HFF-Myc (cell line): ENCODE measurements around the gene FBXO4.
"Not testable (repeated sequence)": the region's sequence is repeated elsewhere in the genome, so short reads cannot be mapped to it uniquely, and the experiment has no call there.

Experiments
- DNase-seq: peaks from one replicate; pipeline ENCODE4 v3.0.0-alpha.2; 2011; ENCODE audit warnings: low read depth; ENCODE audit errors: extremely low read depth
- H3K4me3 ChIP-seq: replicated peaks from 2 replicates; pipeline ENCODE4 v1.5.1; 2011; ENCODE audit warnings: low read depth, mild to moderate bottlenecking, control low read depth, low read length
- CTCF ChIP-seq: IDR thresholded peaks from 2 replicates; pipeline ENCODE4 v1.5.1; 2012; ENCODE audit warnings: mild to moderate bottlenecking, low read depth, low read length, control low read depth; ENCODE audit errors: missing control alignments

The FBXO4 gene

GRCh38 chr5:41973887-41974286, 48.8 kb downstream of the FBXO4 start:
- DNase-seq, result no peak
- no peak overlapping the region for H3K4me3 ChIP-seq
- no peak for TF ChIP-seq CTCF

GRCh38 chr5:41978676-41979075, 53.6 kb downstream of the FBXO4 start:
- no peak for TF ChIP-seq CTCF
- no peak overlapping the region for H3K4me3 ChIP-seq
- DNase-seq, result no peak

GRCh38 chr5:41980396-41980795, 55.3 kb downstream of the FBXO4 start:
- no peak for TF ChIP-seq CTCF
- no peak for DNase-seq

GRCh38 chr5:41980870-41981269, 55.8 kb downstream of the FBXO4 start:
- no peak overlapping the region for H3K4me3 ChIP-seq
- TF ChIP-seq CTCF, result no peak
- no peak for DNase-seq

More at GRCh38 chr5:41980396-41980795, 55.3 kb downstream of the FBXO4 start:
- no peak overlapping the region for H3K4me3 ChIP-seq

- not testable (repeated sequence) for H3K4me3 ChIP-seq, DNase-seq
Observed at GRCh38 chr5:41982858-41983257, 57.8 kb downstream of the FBXO4 start.

- no peak overlapping the region for H3K4me3 ChIP-seq
- no peak for DNase-seq
- no peak for TF ChIP-seq CTCF
Observed at GRCh38 chr5:41983284-41983683, 58.2 kb downstream of the FBXO4 start.

GRCh38 chr5:41985945-41986695, 61.0 kb downstream of the FBXO4 start:
- TF ChIP-seq CTCF, result no peak
- no peak for DNase-seq
- H3K4me3 ChIP-seq, result no peak overlapping the region
